Right ventricle myocardium inferior (tissue), 1 donor: ENCODE measurements around the gene SLX9. TPM values are rescaled to one million over a fixed set of nuclear protein-coding genes. Genes with fewer than 3 reads are reported as not detected.

ENCODE experiments used
- ATAC-seq: fragments of 200-7000 bp; cut with Tn5 transposase; one replicate; pipeline ENCODE4 v1.9.1; 2020; ENCODE audit warnings: mild to moderate bottlenecking, moderate library complexity
- DNase-seq: peaks from one replicate; pipeline ENCODE4 v3.0.0; 2021; ENCODE audit errors: missing footprints
- intact Hi-C: fragments of 100-400 bp; cut with DNase I; formaldehyde crosslinking; loops from one replicate; pipeline ENCODE4 v1.11.0; 2022
- total RNA-seq: library from RNA; stranded (reverse); fragmentation: NEBNext Ultra II Directional; extraction: Animal tissue kit (Norgen Biotek cat#: 25700); gene quantifications from one replicate; pipeline ENCODE4 v1.2.1, GENCODE V29; 2021
- donor health status: DM: no; HTN: yes; CAD: no; lungs with severe emphysema.

The SLX9 gene
- total RNA-seq, 1 donor from 2014 or later = 66.5 TPM

- intact Hi-C loops = no loop called here
- ATAC-seq (peak; percentile 68), DNase-seq (peak; percentile 78)
Observed at GRCh38 chr21:45001134-45002095, 61.6 kb downstream of the SLX9 start.

- DNase-seq = peak; percentile 35
- intact Hi-C loops = no loop called here
- no peak for ATAC-seq
Observed at GRCh38 chr21:45002381-45003204, 62.8 kb downstream of the SLX9 start.

GRCh38 chr21:45003331-45004058 is 63.7 kb downstream of the SLX9 start:
- intact Hi-C loops = no loop called here
- ATAC-seq (no peak), DNase-seq (peak; percentile 46)

GRCh38 chr21:45004059-45004422 is 64.2 kb downstream of the SLX9 start:
- no peak for DNase-seq
- ATAC-seq = no peak
- intact Hi-C loops = no loop called here

GRCh38 chr21:45004481-45005247 is 64.8 kb downstream of the SLX9 start:
- DNase-seq = peak; percentile 49
- intact Hi-C loops = no loop called here
- no peak for ATAC-seq

- intact Hi-C loops = no loop called here
- no peak for ATAC-seq
- peak; percentile 8 for DNase-seq
Observed at GRCh38 chr21:45006536-45007095, 66.8 kb downstream of the SLX9 start.

GRCh38 chr21:45009616-45010015 is 69.8 kb downstream of the SLX9 start:
- ATAC-seq (no peak), DNase-seq (no peak)
- intact Hi-C loops = loop anchor here (10.0 kb wide), 1 partner anchor 45 kb away; no protein-coding TSS in a partner anchor

- ATAC-seq (no peak), DNase-seq (peak; percentile 1)
- intact Hi-C loops = loop anchor here (10.0 kb wide), 1 partner anchor 45 kb away; no protein-coding TSS in a partner anchor
Observed at GRCh38 chr21:45010096-45010495, 70.3 kb downstream of the SLX9 start.

GRCh38 chr21:45010860-45011259 is 71.0 kb downstream of the SLX9 start:
- DNase-seq (peak; percentile 20), ATAC-seq (no peak)
- intact Hi-C loops = loop anchor here (10.0 kb wide), 1 partner anchor 46 kb away; no protein-coding TSS in a partner anchor

GRCh38 chr21:45011426-45011825 is 71.6 kb downstream of the SLX9 start:
- peak; percentile 23 for DNase-seq
- ATAC-seq = no peak
- intact Hi-C loops = loop anchor here (10.0 kb wide), 1 partner anchor 47 kb away; no protein-coding TSS in a partner anchor

- ATAC-seq (peak; percentile 33), DNase-seq (peak; percentile 20)
- intact Hi-C loops = loop anchor here (10.0 kb wide), 1 partner anchor 47 kb away; no protein-coding TSS in a partner anchor
Observed at GRCh38 chr21:45011911-45012661, 72.3 kb downstream of the SLX9 start.

GRCh38 chr21:45012662-45013259 is 72.9 kb downstream of the SLX9 start:
- intact Hi-C loops = loop anchor here (10.0 kb wide), 1 partner anchor 48 kb away; no protein-coding TSS in a partner anchor
- ATAC-seq = no peak

GRCh38 chr21:45013260-45013841 is 73.5 kb downstream of the SLX9 start:
- intact Hi-C loops = loop anchor here (10.0 kb wide), 1 partner anchor 49 kb away; no protein-coding TSS in a partner anchor
- DNase-seq (peak; percentile 34), ATAC-seq (no peak)

More at GRCh38 chr21:45012662-45013259, 72.9 kb downstream of the SLX9 start:
- peak; percentile 23 for DNase-seq

- DNase-seq (peak; percentile 14), ATAC-seq (no peak)
- intact Hi-C loops = loop anchor here (10.0 kb wide), 1 partner anchor 50 kb away; no protein-coding TSS in a partner anchor
Observed at GRCh38 chr21:45014747-45015468, 75.1 kb downstream of the SLX9 start.

- intact Hi-C loops = loop anchor here (10.0 kb wide), 1 partner anchor 51 kb away; no protein-coding TSS in a partner anchor
- peak; percentile 45 for DNase-seq
- ATAC-seq = no peak
Observed at GRCh38 chr21:45015469-45015860, 75.6 kb downstream of the SLX9 start.
